Measurements from ENCODE around the gene KRTAP1-5.

- TF ChIP-seq CTCF (IDR thresholded peaks at IDR 0.05) (no peak), SMC3 (IDR thresholded peaks at IDR 0.05; ENCODE audit: low read depth, low read length) (no peak), FOXM1 (IDR thresholded peaks at IDR 0.05; ENCODE audit: low read depth) (no peak), REST (IDR thresholded peaks at IDR 0.05; ENCODE audit: low read depth, low read length) (no peak), EP300 (IDR thresholded peaks at IDR 0.05; ENCODE audit: borderline replicate concordance in 1 of 2, low read depth in 1 of 2, low read length in 1 of 2) (no peak), USF2 (IDR thresholded peaks at IDR 0.05; ENCODE audit: borderline replicate concordance, low read depth, low read length) (no peak), RCOR1 (IDR thresholded peaks at IDR 0.05; ENCODE audit: low read length) (no peak), YY1 (IDR thresholded peaks at IDR 0.05; ENCODE audit: low read depth) (no peak), POLR2AphosphoS5 (IDR thresholded peaks at IDR 0.05; ENCODE audit: low read depth, low read length) (no peak), TCF12 (IDR thresholded peaks at IDR 0.05) (no peak), EZH2phosphoT487 (IDR thresholded peaks at IDR 0.05; ENCODE audit: borderline replicate concordance, low read depth) (no peak), SIN3A (IDR thresholded peaks at IDR 0.05; ENCODE audit: borderline replicate concordance, low read depth, low read length) (no peak)
These were observed 46.7 kb upstream of the KRTAP1-5 start for GRCh38 chr17:41073676-41074075.

Data from SK-N-SH (cell line).